Measurements from ENCODE around the gene CSMD2. TPM values are rescaled to one million over a fixed set of nuclear protein-coding genes. Genes with fewer than 3 reads are reported as not detected.

Gene CSMD2
- total RNA-seq, 2 experiments from 2014 or later: not detected

DNA sequence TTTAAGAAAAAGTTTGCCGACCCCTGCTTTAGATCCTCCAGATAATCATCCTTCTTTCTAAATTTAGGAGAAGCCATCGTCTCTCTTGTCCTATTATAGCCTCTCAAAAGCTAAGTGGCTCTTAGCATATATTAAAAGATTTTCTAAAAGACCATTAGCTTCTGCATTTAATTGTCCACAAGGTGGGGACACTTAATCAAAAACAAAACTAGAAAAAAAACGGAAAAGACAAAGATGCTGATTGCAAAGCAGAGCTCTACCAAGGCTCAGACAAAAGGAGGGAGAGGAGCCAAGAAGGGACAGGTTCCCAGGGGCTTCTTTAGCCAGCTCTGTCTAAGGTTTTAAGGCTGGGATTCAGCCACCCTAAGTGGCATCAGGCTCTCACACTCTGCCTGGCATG is 429.4 kb downstream of the CSMD2 start:
- DNase-seq (ENCODE audit: low spot score): no peak
- Histone ChIP-seq H3K4me1 (ENCODE audit: insufficient read depth, low read length, poor library complexity, severe bottlenecking) (no peaks in the 10 kb centered on the region), H3K9me2 (ENCODE audit: insufficient read depth, low read length) (no peaks in the 10 kb centered on the region), H3K9me3 (ENCODE audit: low read length) (no peaks in the 10 kb centered on the region), H3K79me2 (ENCODE audit: insufficient read depth, low read depth, low read length) (no peaks in the 10 kb centered on the region), H3K27ac (ENCODE audit: low read depth, low read length, poor library complexity, severe bottlenecking) (no peak overlapping the region), H3K4me2 (ENCODE audit: low read length) (no peak overlapping the region), H2AFZ (ENCODE audit: low read length) (no peak overlapping the region), H3K36me3 (ENCODE audit: insufficient read depth, low read length) (no peaks in the 10 kb centered on the region), H3K4me3 (ENCODE audit: low read depth, low read length, poor library complexity, severe bottlenecking) (no peak overlapping the region), H4K20me1 (ENCODE audit: insufficient read depth, low read length) (no peaks in the 10 kb centered on the region)
- intact Hi-C loops (cut with micrococcal nuclease; ENCODE audit: unreplicated experiment): no loop called here
- ChIA-PET CTCF (ENCODE audit: unreplicated experiment) (no interaction called here), POLR2A (no interaction called here)
- no peak for TF ChIP-seq EZH2phosphoT487 (IDR thresholded peaks at IDR 0.05; ENCODE audit: borderline replicate concordance, low read depth, low read length)
- TF ChIP-seq, protein P1, sequence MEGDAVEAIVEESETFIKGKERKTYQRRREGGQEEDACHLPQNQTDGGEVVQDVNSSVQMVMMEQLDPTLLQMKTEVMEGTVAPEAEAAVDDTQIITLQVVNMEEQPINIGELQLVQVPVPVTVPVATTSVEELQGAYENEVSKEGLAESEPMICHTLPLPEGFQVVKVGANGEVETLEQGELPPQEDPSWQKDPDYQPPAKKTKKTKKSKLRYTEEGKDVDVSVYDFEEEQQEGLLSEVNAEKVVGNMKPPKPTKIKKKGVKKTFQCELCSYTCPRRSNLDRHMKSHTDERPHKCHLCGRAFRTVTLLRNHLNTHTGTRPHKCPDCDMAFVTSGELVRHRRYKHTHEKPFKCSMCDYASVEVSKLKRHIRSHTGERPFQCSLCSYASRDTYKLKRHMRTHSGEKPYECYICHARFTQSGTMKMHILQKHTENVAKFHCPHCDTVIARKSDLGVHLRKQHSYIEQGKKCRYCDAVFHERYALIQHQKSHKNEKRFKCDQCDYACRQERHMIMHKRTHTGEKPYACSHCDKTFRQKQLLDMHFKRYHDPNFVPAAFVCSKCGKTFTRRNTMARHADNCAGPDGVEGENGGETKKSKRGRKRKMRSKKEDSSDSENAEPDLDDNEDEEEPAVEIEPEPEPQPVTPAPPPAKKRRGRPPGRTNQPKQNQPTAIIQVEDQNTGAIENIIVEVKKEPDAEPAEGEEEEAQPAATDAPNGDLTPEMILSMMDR (conservative IDR thresholded peaks at IDR 0.05; ENCODE audit: low read length): peak; percentile 60
- BruUV-seq (replicated peaks): no TSS peak

DNA sequence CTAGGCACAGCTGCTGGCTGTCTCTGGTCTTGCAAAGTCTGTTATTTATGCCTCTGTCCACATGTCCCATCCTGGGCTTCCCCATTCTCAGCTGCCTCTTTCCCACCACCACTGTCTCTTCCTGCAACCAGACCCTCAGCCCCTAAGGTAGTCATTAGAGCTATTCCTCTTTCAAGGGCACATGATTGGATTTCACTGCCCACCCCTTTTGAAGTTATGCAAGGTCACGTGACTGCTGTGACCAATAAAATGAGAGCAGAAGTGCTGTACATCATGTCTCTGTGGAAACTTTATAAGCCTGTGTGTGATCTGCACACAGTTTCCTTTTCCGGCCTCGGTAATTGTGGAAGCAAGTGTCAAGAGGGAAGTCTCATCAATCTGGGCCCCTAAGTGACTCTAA is 437.7 kb downstream of the CSMD2 start:
- CTCF ChIA-PET (ENCODE audit: unreplicated experiment): no interaction called here
- Histone ChIP-seq H4K20me1 (ENCODE audit: insufficient read depth, low read length) (no peaks in the 10 kb centered on the region), H3K9me2 (ENCODE audit: insufficient read depth, low read length) (no peaks in the 10 kb centered on the region), H2AFZ (ENCODE audit: low read length) (no peak overlapping the region), H3K36me3 (ENCODE audit: insufficient read depth, low read length) (no peaks in the 10 kb centered on the region), H3K4me3 (ENCODE audit: low read depth, low read length, poor library complexity, severe bottlenecking) (no peak overlapping the region), H3K4me2 (ENCODE audit: low read length) (no peak overlapping the region), H3K9me3 (ENCODE audit: low read length) (no peaks in the 10 kb centered on the region), H3K79me2 (ENCODE audit: insufficient read depth, low read depth, low read length) (no peaks in the 10 kb centered on the region), H3K27ac (ENCODE audit: low read depth, low read length, poor library complexity, severe bottlenecking) (no peak overlapping the region), H3K4me1 (ENCODE audit: insufficient read depth, low read length, poor library complexity, severe bottlenecking) (no peaks in the 10 kb centered on the region)
- BruUV-seq (replicated peaks): no TSS peak
- TF ChIP-seq, protein P1 (conservative IDR thresholded peaks at IDR 0.05; ENCODE audit: low read length): no peak
- TF ChIP-seq EZH2phosphoT487 (IDR thresholded peaks at IDR 0.05; ENCODE audit: borderline replicate concordance, low read depth, low read length): no peak
- POLR2A ChIA-PET: interaction anchor here (0.6 kb wide), 1 partner anchor 218 kb away, joined by 3 read pairs; no protein-coding TSS in a partner anchor
- intact Hi-C loops (cut with micrococcal nuclease; ENCODE audit: unreplicated experiment): no loop called here
- DNase-seq (ENCODE audit: low spot score): peak; percentile 13

DNA sequence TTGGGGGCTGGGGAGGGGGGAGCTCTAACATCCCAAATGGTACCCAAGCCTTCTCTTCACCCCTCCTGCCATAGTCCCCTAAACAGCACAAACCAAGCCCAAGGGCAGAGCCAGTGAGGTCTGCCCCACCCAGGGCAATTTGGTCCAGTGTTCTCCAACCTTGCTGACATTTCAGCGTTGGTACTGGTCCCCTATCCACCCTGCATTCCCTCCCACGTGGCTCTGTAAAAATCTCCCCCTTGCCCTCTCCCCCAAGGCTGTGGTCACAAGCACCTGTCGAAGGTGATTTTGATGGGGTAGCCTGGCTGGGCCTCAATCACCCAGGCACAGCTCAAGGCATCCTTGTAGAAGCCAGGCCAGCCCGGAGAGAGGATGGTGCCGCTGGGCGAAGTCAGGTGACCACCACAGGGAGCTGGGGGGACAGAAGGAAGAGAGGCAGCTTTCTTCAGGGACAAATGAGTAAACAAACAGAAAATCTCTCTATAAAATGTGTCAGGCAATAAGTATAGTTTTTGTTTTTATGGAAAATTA is 438.7 kb downstream of the CSMD2 start:
- CTCF ChIA-PET (ENCODE audit: unreplicated experiment): no interaction called here
- no peak for TF ChIP-seq EZH2phosphoT487 (IDR thresholded peaks at IDR 0.05; ENCODE audit: borderline replicate concordance, low read depth, low read length)
- TF ChIP-seq, protein P1 (conservative IDR thresholded peaks at IDR 0.05; ENCODE audit: low read length): no peak
- intact Hi-C loops (cut with micrococcal nuclease; ENCODE audit: unreplicated experiment): no loop called here
- no peaks in the 10 kb centered on the region for H3K9me3 ChIP-seq (ENCODE audit: low read length)
- POLR2A ChIA-PET: interaction anchor here (0.7 kb wide), 1 partner anchor 70 kb away, joined by 3 read pairs; no protein-coding TSS in a partner anchor
- H4K20me1 ChIP-seq (ENCODE audit: insufficient read depth, low read length): no peaks in the 10 kb centered on the region
- H3K9me2 ChIP-seq (ENCODE audit: insufficient read depth, low read length): no peaks in the 10 kb centered on the region
- H3K4me1 ChIP-seq (ENCODE audit: insufficient read depth, low read length, poor library complexity, severe bottlenecking): no peaks in the 10 kb centered on the region
- DNase-seq (ENCODE audit: low spot score): no peak
- no TSS peak for BruUV-seq (replicated peaks)
- H3K36me3 ChIP-seq (ENCODE audit: insufficient read depth, low read length): no peaks in the 10 kb centered on the region
- no peaks in the 10 kb centered on the region for H3K79me2 ChIP-seq (ENCODE audit: insufficient read depth, low read depth, low read length)
- H3K4me3 ChIP-seq (ENCODE audit: low read depth, low read length, poor library complexity, severe bottlenecking): no peak overlapping the region
- H3K27ac ChIP-seq (ENCODE audit: low read depth, low read length, poor library complexity, severe bottlenecking): no peak overlapping the region
- H2AFZ ChIP-seq (ENCODE audit: low read length): no peak overlapping the region
- no peak overlapping the region for H3K4me2 ChIP-seq (ENCODE audit: low read length)
